Brain microvascular endothelial cell (primary cell): ENCODE results near the gene LRMDA.

Experiments used
- DNase-seq: peaks from one replicate; pipeline ENCODE4 v3.0.0-alpha.2; 2020
- H3K27ac ChIP-seq: fragments of 250-450 bp; sonication (Bioruptor Pico); 2 replicates; pipeline ENCODE4 v1.5.1; 2020; ENCODE audit warnings: mild to moderate bottlenecking, moderate library complexity
- H3K27me3 ChIP-seq: fragments of 250-450 bp; sonication (Bioruptor Pico); replicated peaks from 2 replicates; pipeline ENCODE4 v1.5.1; 2020; ENCODE audit warnings: mild to moderate bottlenecking
- H3K36me3 ChIP-seq: fragments of 250-450 bp; sonication (Bioruptor Pico); replicated peaks from 2 replicates; pipeline ENCODE4 v1.5.1; 2020; ENCODE audit warnings: mild to moderate bottlenecking
- H3K4me3 ChIP-seq: 2 replicates; pipeline ENCODE4 v1.5.1; 2011; ENCODE audit warnings: low read depth, mild to moderate bottlenecking, control low read depth, low read length, moderate library complexity
- CTCF ChIP-seq: IDR thresholded peaks from 2 replicates; pipeline ENCODE4 v1.5.1; 2011; ENCODE audit warnings: low read depth, mild to moderate bottlenecking, moderate library complexity, low read length, control low read depth, inconsistent platforms; ENCODE audit errors: missing control alignments
- in situ Hi-C: cut with HindIII; loops from 2 replicates; pipeline ENCODE4 v1.10.0; 2017; ENCODE audit warnings: low sequenced_read_pairs, low pct_ligation_motif_present

Gene LRMDA

GRCh38 chr10:76297358-76297757 lies 865.9 kb downstream of the LRMDA start:
- Histone ChIP-seq H3K27me3 (no peaks in the 10 kb centered on the region), H3K36me3 (no peaks in the 10 kb centered on the region), H3K27ac (no peak overlapping the region), H3K4me3 (no peak overlapping the region)
- in situ Hi-C loops, result no loop called here
- DNase-seq, result no peak
- no peak for TF ChIP-seq CTCF

GRCh38 chr10:76297780-76298281 lies 866.4 kb downstream of the LRMDA start:
- H3K4me3 ChIP-seq, result no peak overlapping the region
- in situ Hi-C loops, result no loop called here
- no peak overlapping the region for H3K27ac ChIP-seq
- TF ChIP-seq CTCF, result no peak
- DNase-seq, result no peak
- H3K36me3 ChIP-seq, result no peaks in the 10 kb centered on the region
- no peaks in the 10 kb centered on the region for H3K27me3 ChIP-seq

GRCh38 chr10:76298329-76298728 lies 866.9 kb downstream of the LRMDA start:
- no peak for TF ChIP-seq CTCF
- in situ Hi-C loops, result no loop called here

GRCh38 chr10:76299501-76299900 lies 868.1 kb downstream of the LRMDA start:
- in situ Hi-C loops, result no loop called here
- H3K27me3 ChIP-seq, result no peaks in the 10 kb centered on the region
- no peak overlapping the region for H3K4me3 ChIP-seq
- H3K36me3 ChIP-seq, result no peaks in the 10 kb centered on the region
- H3K27ac ChIP-seq, result no peak overlapping the region
- DNase-seq, result no peak
- TF ChIP-seq CTCF, result no peak

More at GRCh38 chr10:76298329-76298728, 866.9 kb downstream of the LRMDA start:
- no peak overlapping the region for H3K4me3 ChIP-seq
- no peaks in the 10 kb centered on the region for H3K36me3 ChIP-seq
- H3K27me3 ChIP-seq, result no peaks in the 10 kb centered on the region
- no peak for DNase-seq
- H3K27ac ChIP-seq, result no peak overlapping the region

- TF ChIP-seq CTCF, result no peak
- Histone ChIP-seq H3K27ac (no peak overlapping the region), H3K27me3 (no peaks in the 10 kb centered on the region), H3K36me3 (no peaks in the 10 kb centered on the region), H3K4me3 (no peak overlapping the region)
- in situ Hi-C loops, result no loop called here
- no peak for DNase-seq
Observed at GRCh38 chr10:76301211-76301610, 869.8 kb downstream of the LRMDA start.

- H3K27ac ChIP-seq, result no peak overlapping the region
- DNase-seq, result no peak
- no peaks in the 10 kb centered on the region for H3K36me3 ChIP-seq
- peak; percentile 24 for TF ChIP-seq CTCF
- H3K27me3 ChIP-seq, result no peaks in the 10 kb centered on the region
- in situ Hi-C loops, result no loop called here
- no peak overlapping the region for H3K4me3 ChIP-seq
Observed at GRCh38 chr10:76301950-76302349, 870.5 kb downstream of the LRMDA start.
